Astrocyte (in vitro differentiated cells and primary cell): ENCODE measurements around the gene CDC25A.

Source experiments
- CTCF ChIP-seq: IDR thresholded peaks from 2 replicates; pipeline ENCODE4 v1.5.1; 2011; ENCODE audit warnings: low read depth, mild to moderate bottlenecking, inconsistent platforms, low read length, moderate library complexity; ENCODE audit not compliant: insufficient read depth
- EZH2 ChIP-seq: IDR thresholded peaks from 2 replicates; pipeline ENCODE4 v1.6.1; 2012; ENCODE audit warnings: mild to moderate bottlenecking, low read length, inconsistent platforms; ENCODE audit not compliant: insufficient read depth

- TF ChIP-seq CTCF (no peak), EZH2 (no peak)
These were observed 45.3 kb upstream of the CDC25A start for GRCh38 chr3:48233542-48233941.
